ENCODE data around the gene CFAP74. TPM values are rescaled to one million over a fixed set of nuclear protein-coding genes. Genes with fewer than 3 reads are reported as not detected.

Gene CFAP74
- polyA plus RNA-seq, 1 donor (not counting 4 experiments of a cell fraction or from before 2014, with no cell fraction given): not detected

DNA sequence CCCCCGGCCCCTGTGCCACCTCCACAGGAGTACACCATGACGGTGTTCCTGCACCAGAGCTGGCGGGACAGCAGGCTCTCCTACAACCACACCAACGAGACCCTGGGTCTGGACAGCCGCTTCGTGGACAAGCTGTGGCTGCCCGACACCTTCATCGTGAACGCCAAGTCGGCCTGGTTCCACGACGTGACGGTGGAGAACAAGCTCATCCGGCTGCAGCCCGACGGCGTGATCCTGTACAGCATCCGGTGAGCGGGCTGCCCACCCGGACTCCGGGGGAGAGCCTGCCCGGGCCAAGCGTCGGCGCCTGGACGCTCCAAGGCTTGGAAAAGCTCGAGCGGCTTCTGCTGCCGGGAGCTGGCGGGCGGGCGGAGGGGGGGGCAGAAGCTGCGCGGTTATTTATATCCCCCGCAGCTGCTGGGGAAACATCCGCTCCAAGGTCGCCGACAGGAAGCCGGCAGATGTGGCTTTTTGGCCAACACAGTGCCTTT, 21.9 kb upstream of the CFAP74 start:
- Histone ChIP-seq H2AFZ (ENCODE audit: control insufficient read depth, low read length) (no peak overlapping the region), H3K4me3 (ENCODE audit: control insufficient read depth in 2 of 3, extremely low read depth in 1 of 3, insufficient read depth in 2 of 3, low read depth in 1 of 3, low read length in 3 of 3) (no peak overlapping the region), H3K27me3 (ENCODE audit: control insufficient read depth, extremely low read depth, insufficient read depth, low read length) (peaks cover 33% of the 10 kb centered on the region), H3K27ac (ENCODE audit: control insufficient read depth, insufficient read depth, low read length) (no peak overlapping the region), H3K4me2 (ENCODE audit: control insufficient read depth, extremely low read depth, insufficient read depth, low read depth, low read length) (no peak overlapping the region), H3K4me1 (ENCODE audit: control insufficient read depth, extremely low read depth, insufficient read depth, low read length) (no peaks in the 10 kb centered on the region), H3K9me3 (ENCODE audit: control insufficient read depth, low read depth, low read length) (no peaks in the 10 kb centered on the region), H3K79me2 (ENCODE audit: control insufficient read depth, insufficient read depth, low read length) (no peaks in the 10 kb centered on the region), H3K9ac (ENCODE audit: control insufficient read depth, extremely low read depth, insufficient read depth, low read length) (no peak overlapping the region), H3K36me3 (ENCODE audit: control insufficient read depth in 2 of 2, extremely low read depth in 1 of 2, insufficient read depth in 2 of 2, low read length in 2 of 2) (no peaks in the 10 kb centered on the region), H3K9me1 (ENCODE audit: control insufficient read depth, extremely low read depth, insufficient read depth, low read length) (no peaks in the 10 kb centered on the region), H4K20me1 (ENCODE audit: control insufficient read depth, extremely low read depth, insufficient read depth, low read length) (no peaks in the 10 kb centered on the region)
- TF ChIP-seq EZH2 (IDR thresholded peaks at IDR 0.05; ENCODE audit: low read length) (no peak), CTCF (optimal IDR thresholded peaks at IDR 0.05 in 1 of 3, IDR thresholded peaks at IDR 0.05 in 1 of 3, conservative IDR thresholded peaks at IDR 0.05 in 1 of 3; ENCODE audit: extremely low read depth in 1 of 3, insufficient read depth in 2 of 3, low read length in 3 of 3) (no peak)
- DNase-seq (ENCODE audit: low read depth, low spot score) (no peak), FAIRE-seq (no peak)
- dilution Hi-C loops (cut with MboI; ENCODE audit: extremely low pct_ligation_motif_present, low sequenced_read_pairs): no loop called here

- no peak overlapping the region for H2AFZ ChIP-seq (ENCODE audit: control insufficient read depth, low read length)
- no peak overlapping the region for H3K27ac ChIP-seq (ENCODE audit: control insufficient read depth, insufficient read depth, low read length)
- H4K20me1 ChIP-seq (ENCODE audit: control insufficient read depth, extremely low read depth, insufficient read depth, low read length): no peaks in the 10 kb centered on the region
- peaks cover 40% of the 10 kb centered on the region for H3K27me3 ChIP-seq (ENCODE audit: control insufficient read depth, extremely low read depth, insufficient read depth, low read length)
- H3K4me2 ChIP-seq (ENCODE audit: control insufficient read depth, extremely low read depth, insufficient read depth, low read depth, low read length): no peak overlapping the region
- H3K36me3 ChIP-seq (ENCODE audit: control insufficient read depth in 2 of 2, extremely low read depth in 1 of 2, insufficient read depth in 2 of 2, low read length in 2 of 2): no peaks in the 10 kb centered on the region
- H3K9me1 ChIP-seq (ENCODE audit: control insufficient read depth, extremely low read depth, insufficient read depth, low read length): no peaks in the 10 kb centered on the region
- H3K9ac ChIP-seq (ENCODE audit: control insufficient read depth, extremely low read depth, insufficient read depth, low read length): no peak overlapping the region
- TF ChIP-seq EZH2 (IDR thresholded peaks at IDR 0.05; ENCODE audit: low read length) (no peak), CTCF (optimal IDR thresholded peaks at IDR 0.05 in 1 of 3, IDR thresholded peaks at IDR 0.05 in 1 of 3, conservative IDR thresholded peaks at IDR 0.05 in 1 of 3; ENCODE audit: extremely low read depth in 1 of 3, insufficient read depth in 2 of 3, low read length in 3 of 3) (no peak)
- no peak for FAIRE-seq
- no peak overlapping the region for H3K4me3 ChIP-seq (ENCODE audit: control insufficient read depth in 2 of 3, extremely low read depth in 1 of 3, insufficient read depth in 2 of 3, low read depth in 1 of 3, low read length in 3 of 3)
- no peaks in the 10 kb centered on the region for H3K79me2 ChIP-seq (ENCODE audit: control insufficient read depth, insufficient read depth, low read length)
- no peak for DNase-seq (ENCODE audit: low read depth, low spot score)
- dilution Hi-C loops (cut with MboI; ENCODE audit: extremely low pct_ligation_motif_present, low sequenced_read_pairs): no loop called here
- H3K4me1 ChIP-seq (ENCODE audit: control insufficient read depth, extremely low read depth, insufficient read depth, low read length): no peaks in the 10 kb centered on the region
- no peaks in the 10 kb centered on the region for H3K9me3 ChIP-seq (ENCODE audit: control insufficient read depth, low read depth, low read length)
Observed at GRCh38 chr1:2024887-2025286, 21.3 kb upstream of the CFAP74 start.
